Endometrial microvascular endothelial cells (primary cell): ENCODE data around the gene HGS. TPM values are rescaled to one million over a fixed set of nuclear protein-coding genes. Genes with fewer than 3 reads are reported as not detected.

Experiments used
- in situ Hi-C: cut with HindIII; loops from 2 replicates; pipeline ENCODE4 v1.10.0; 2017; ENCODE audit warnings: low sequenced_read_pairs, low pct_unique_long_range_greater_than_20kb; ENCODE audit errors: inconsistent ontology term
- total RNA-seq: library from RNA; depleted of rRNA; stranded (reverse); fragments of >200 nt; gene quantifications from one replicate; pipeline ENCODE4 v1.2.3, GENCODE V29; 2015; ENCODE audit errors: inconsistent ontology term

HGS gene
- total RNA-seq, 1 donor from 2014 or later, result 125 TPM

GRCh38 chr17:81700353-81701287, 16.8 kb downstream of the HGS start:
- in situ Hi-C loops, result no loop called here

- in situ Hi-C loops, result no loop called here
Observed at GRCh38 chr17:81701288-81702071, 17.7 kb downstream of the HGS start.

- in situ Hi-C loops, result no loop called here
Observed at GRCh38 chr17:81702934-81703746, 19.3 kb downstream of the HGS start, which contains the start of gene MRPL12. TSS of gene MRPL12 (plus strand) at chr17:81703367. CDS start at chr17:81703502, 135 bp downstream.

- in situ Hi-C loops, result no loop called here
Observed at GRCh38 chr17:81703747-81704654, 20.2 kb downstream of the HGS start.

GRCh38 chr17:81705518-81706231, 21.9 kb downstream of the HGS start:
- in situ Hi-C loops, result no loop called here

GRCh38 chr17:81706232-81706611, 22.4 kb downstream of the HGS start:
- in situ Hi-C loops, result no loop called here

GRCh38 chr17:81706757-81707624, 23.2 kb downstream of the HGS start:
- in situ Hi-C loops, result no loop called here

- in situ Hi-C loops, result no loop called here
Observed at GRCh38 chr17:81707725-81708646, 24.2 kb downstream of the HGS start.

GRCh38 chr17:81708739-81709185, 25.0 kb downstream of the HGS start:
- in situ Hi-C loops, result no loop called here

GRCh38 chr17:81710514-81711308, 26.9 kb downstream of the HGS start:
- in situ Hi-C loops, result no loop called here

- in situ Hi-C loops, result no loop called here
Observed at GRCh38 chr17:81711814-81712467, 28.1 kb downstream of the HGS start, which contains the start of gene SLC25A10. TSS of gene SLC25A10 (plus strand) at chr17:81712284. CDS start at chr17:81712427, 143 bp downstream.

- in situ Hi-C loops, result no loop called here
Observed at GRCh38 chr17:81712468-81713003, 28.7 kb downstream of the HGS start.

- in situ Hi-C loops, result no loop called here
Observed at GRCh38 chr17:81713004-81713555, 29.3 kb downstream of the HGS start.
